ENCODE results near the gene CDC42.
A peak's percentile ranks its signal among the peaks of the same experiment; 100 is the strongest.

CDC42 gene

DNA sequence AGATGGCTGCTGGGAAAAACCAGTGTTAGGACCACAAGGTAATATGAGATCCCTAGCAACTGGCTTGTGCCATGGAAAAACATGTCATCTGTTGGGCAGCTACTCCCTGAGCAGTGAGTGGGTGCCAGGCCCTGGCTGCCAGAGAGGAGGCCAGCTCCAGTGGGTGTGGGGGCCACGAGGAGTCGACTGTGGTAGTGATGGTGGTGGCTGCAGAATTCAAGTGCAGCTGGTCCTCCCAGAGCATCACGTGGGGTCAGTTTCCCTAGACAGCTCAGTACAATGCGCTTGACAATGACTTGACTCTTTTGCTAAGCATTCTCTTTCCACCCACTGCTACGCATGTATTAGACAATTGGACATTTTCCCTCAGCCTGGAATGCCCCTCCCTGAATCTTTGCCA, 14.5 kb upstream of the CDC42 start:
- no peak for DNase-seq

- DNase-seq = peak; percentile 55
Observed at GRCh38 chr1:22039594-22040285, 12.8 kb upstream of the CDC42 start.

DNA sequence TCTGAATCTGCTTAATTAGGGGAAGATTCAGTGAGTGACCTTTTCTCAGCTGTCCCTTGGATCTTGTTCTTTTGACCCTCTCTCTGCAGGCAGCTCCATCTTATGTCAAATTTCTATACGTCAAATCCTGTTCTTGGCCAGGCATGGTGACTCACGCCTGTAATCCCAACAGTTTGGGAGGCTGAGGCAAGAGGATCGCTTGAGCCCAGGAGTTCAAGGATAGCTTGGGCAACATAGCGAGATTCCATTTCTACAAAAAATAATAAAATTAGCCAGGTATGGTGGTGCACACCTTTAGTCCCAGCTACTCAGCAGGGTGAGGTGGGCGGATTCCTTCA, 12.3 kb upstream of the CDC42 start:
- no peak for DNase-seq

DNA sequence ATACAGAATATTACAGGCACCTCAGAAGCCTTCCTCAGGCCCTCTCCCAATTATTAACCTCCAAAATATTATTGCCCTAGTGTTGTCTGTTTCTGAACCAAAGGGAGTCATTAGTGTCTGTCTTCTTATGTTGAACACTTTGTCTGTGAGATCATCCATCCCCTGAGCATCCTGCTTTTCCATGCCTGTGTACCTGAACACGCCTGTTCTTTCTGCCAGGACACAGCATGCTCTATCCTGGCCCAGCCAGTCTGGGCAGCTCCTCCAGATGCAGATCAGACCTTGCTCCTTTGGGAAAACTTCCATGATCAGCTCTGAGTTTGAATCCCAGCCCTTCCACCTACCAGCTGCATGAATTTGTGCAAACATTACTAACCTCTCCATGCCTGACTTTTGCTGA, 11.0 kb upstream of the CDC42 start:
- DNase-seq = no peak

GRCh38 chr1:22043198-22043769, 9.2 kb upstream of the CDC42 start:
- DNase-seq = no peak

DNA sequence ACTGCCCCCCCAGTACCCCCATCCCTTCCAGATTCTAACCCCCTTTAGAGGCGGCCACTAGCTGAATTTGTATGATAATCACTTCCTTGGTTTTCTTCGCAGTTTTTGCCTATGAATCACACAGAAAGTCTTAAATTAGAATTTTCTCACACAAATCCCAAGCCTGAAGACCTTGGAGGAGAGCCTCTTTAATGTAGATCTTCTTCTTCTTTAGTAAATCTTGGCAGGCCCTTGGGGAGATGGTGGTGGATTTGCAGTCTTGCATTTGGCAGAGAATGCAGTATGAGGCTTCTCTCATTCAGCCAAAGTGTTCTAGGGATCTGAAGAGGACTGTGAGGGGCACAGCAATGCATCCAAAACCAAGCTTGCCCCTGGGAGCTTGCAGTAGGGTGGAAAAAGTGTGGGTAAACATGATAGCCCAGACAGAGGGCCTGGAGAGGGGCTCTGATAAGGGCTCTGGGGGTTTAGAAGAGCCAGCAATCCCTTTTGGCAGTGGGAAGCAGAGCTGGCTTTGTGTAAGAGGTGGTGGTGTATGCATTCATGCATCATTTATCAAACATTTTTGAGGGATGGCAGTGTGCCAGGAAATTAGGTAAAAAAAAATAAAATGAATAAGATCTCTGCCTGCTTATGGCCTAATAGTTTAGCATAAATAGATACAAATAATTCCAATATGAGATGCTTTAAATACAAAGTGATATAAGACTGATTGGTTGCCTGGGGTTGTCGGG, 7.7 kb upstream of the CDC42 start:
- DNase-seq = no peak

- DNase-seq = no peak
Observed at GRCh38 chr1:22045604-22046228, 6.8 kb upstream of the CDC42 start.

DNA sequence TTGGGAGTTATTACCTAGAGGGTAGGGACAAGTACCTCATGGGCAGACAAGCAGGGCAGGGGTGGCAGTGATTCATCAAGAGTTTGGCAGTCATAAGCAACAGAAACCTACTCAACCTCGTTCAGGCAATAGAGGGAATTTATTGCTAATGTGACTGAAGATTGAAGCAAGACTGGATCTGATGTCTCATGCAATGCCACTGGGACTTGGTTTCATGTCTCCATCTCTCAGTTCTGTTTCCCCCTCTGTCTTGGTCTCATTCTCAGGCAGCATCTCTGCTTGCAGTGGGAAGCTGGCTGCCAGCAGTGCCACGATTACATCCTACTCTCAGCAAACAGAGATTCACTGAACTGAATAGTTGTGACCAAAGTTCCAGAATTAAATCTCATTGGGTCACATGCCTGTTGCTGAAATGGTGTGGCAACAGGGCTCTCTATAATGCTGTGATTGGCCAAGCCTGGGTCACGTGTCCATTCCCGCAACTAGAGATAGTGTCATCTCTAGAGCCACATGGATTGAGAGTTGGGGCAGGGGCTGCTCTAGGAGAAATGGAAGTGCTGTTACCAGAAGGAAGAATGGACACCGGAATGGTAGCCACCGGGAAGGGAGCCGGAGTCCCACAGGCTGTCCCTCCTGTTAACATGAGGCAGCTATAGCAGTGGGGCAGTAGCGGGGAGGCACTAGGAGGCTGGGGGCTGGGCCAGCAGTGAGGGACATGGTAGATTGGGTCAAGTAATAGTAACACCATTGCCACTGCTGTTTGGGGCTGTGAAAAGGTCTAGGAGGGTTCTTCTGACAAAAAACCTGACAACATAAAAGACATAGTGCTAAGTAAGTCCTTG, 3.9 kb upstream of the CDC42 start:
- DNase-seq = no peak

- no peak for DNase-seq
Observed at GRCh38 chr1:22050330-22050729, 2.2 kb upstream of the CDC42 start.

DNA sequence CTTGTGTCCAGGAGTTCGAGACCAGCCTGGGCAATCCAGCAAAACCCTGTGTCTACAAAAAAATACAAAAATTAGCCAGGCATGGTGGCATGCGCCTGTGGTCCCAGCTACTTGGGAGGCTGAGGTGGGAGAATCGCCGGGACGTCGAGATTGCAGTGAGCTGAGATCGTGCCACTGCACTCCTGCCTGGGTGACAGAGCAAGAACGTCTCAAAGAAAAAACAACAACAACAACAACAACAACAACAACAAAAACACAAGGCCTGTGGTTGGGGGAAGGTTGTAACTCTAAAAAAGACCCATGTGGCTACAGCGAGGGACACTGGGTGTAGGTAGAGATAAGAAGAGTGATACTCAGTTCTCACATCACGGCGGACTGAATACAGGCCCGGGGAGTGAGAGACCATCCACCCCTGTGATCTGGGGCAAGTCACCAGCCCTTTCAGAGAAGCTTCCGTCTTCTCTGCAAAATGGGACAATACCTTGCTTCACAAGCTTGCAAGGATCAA, 848 bp upstream of the CDC42 start:
- DNase-seq = no peak

- DNase-seq = no peak
Observed at GRCh38 chr1:22053017-22053860, 730 bp downstream of the CDC42 start.

DNA sequence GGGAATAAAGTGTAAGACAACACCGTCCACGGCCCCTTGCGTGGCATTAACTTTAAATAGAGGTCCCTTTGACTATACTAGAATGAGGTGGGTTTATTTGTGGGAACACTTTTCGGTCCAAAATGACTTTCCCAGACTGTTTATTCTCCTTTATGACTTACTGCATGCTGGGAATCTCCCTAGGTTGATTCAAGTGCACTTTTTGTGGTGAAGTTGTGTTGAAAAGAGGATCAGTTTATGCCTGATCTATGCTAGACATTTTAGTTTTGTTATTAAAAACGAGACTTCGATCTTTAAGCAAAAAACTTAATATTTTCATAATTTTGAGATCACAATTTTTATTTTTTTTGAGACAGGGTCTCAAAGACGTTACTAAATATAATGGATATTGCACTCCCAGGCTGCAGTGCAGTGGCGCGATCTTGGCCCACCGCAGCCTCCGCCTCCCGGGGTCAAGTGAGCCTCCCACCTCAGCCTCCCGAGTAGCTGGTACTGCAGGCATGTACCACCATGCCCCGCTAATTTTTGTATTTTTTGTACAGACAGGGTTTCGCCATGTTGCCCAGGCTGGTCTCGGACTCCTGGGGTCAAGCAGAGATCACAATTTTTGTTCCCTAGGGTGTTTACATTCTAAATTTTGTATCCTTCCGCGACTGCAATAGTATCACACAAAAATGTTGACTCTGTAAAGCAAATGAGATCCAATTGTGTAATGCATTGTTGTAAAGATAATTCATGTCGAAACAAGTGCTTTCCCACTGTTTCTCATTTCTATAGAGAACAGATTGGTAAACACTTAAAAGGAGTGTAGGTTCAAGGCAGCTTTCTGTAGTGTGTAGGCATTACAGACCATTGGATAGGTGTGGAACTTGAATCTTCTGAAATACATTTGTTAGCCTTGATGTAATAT, 1.6 kb downstream of the CDC42 start:
- DNase-seq = no peak

GRCh38 chr1:22055463-22055862, 3.0 kb downstream of the CDC42 start:
- no peak for DNase-seq

GRCh38 chr1:22056043-22056442, 3.5 kb downstream of the CDC42 start:
- DNase-seq = no peak

DNA sequence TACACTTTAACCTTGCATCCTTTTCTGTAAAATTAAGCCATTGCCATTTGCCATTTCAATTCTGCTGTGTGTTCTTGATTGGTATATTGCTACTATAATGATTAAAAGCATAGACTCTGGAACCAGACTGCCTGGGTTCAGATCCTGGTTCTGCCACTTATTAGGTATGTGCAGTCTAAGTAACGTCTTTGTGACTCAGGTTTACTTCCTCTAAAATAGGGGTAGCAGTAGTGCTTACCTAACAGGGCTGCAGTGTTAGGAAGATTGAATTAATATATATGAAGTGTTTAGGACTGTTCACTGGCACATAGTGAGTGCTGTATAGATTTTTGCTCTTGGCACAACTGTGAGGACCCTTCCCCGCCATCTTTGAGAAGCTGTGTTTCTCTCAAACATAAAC, 4.4 kb downstream of the CDC42 start:
- no peak for DNase-seq

DNA sequence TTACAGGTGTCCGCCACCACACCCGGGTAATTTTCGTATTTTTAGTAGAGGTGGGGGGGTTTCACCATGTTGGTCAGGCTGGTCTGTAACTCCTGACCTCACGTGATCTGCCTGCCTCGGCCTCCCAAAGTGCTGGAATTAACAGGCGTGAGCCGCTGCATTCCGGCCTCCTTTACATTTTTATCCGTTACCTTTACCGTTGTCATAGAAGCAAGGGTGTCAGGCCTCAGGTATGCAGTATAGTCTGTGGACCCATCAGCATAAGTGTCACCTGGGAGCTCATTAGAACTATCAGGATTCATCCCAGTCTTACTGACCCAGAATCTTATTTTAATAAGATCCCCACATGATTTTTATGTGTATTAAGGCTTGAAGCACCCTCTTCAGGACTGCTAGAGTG, 5.4 kb downstream of the CDC42 start:
- no peak for DNase-seq

GRCh38 chr1:22064751-22065402, 12.4 kb downstream of the CDC42 start:
- DNase-seq = no peak

- no peak for DNase-seq
Observed at GRCh38 chr1:22071511-22071910, 19.0 kb downstream of the CDC42 start.

GRCh38 chr1:22074803-22075202, 22.3 kb downstream of the CDC42 start:
- no peak for DNase-seq

DNA sequence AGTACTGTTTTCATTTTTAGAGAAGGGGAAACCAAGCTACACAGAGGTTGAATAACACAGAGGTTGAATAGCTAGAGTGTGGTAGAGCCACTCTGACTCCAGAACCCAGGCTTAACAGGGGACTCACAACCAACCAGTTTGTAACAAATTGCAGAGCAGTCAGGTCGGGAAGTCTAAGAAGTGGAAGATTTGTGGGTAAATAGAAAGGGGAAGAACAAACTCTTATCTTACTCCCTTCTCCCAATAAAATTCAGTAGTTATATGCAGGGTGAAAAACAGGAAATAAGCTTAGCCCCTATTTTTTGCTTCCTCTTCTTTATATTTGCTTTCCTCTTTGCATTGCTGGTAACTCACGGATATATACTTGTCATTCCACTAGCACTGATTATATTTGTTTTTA, 23.2 kb downstream of the CDC42 start:
- no peak for DNase-seq

All from NCI-H1436 treated with DMSO at 0.1 percent for 48 hours (cell line).